Measurements from ENCODE around the gene RPTOR. TPM values are rescaled to one million over a fixed set of nuclear protein-coding genes. Genes with fewer than 3 reads are reported as not detected.

Gene RPTOR
- total RNA-seq, 1 donor from 2014 or later, result 18.8 TPM

GRCh38 chr17:80913928-80914821, 369.5 kb downstream of the RPTOR start:
- ATAC-seq (peak; percentile 83), DNase-seq (ENCODE audit: low spot score) (peak; percentile 74)

- ATAC-seq (no peak), DNase-seq (ENCODE audit: low spot score) (no peak)
These were observed 371.6 kb downstream of the RPTOR start for GRCh38 chr17:80916246-80916645.

GRCh38 chr17:80917716-80918560, 373.3 kb downstream of the RPTOR start:
- DNase-seq (ENCODE audit: low spot score), result no peak
- ATAC-seq, result no peak

DNA sequence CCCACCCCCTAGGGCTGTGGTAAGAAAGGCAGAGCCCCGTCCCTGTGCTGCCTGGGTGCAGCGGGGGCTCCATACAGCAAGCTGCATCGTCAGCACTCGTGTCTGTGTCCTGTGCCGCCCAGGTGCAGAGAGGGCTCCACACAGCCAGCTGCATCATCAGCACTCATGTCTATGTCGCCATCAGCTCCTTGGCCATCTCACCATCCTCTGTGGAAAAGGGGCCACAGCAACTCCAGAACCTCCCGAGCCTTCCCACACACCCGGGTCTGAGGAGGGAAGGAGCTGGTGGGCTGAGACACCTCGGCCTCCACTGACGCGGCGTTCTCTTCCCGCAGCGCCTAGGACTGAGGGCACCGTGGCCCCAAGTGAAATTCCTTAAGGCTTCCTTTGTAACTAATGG, 374.1 kb downstream of the RPTOR start:
- ATAC-seq (no peak), DNase-seq (ENCODE audit: low spot score) (no peak)

GRCh38 chr17:80919331-80920311, 375.0 kb downstream of the RPTOR start:
- ATAC-seq, result no peak
- DNase-seq (ENCODE audit: low spot score), result no peak

GRCh38 chr17:80920441-80920840, 375.8 kb downstream of the RPTOR start:
- no peak for ATAC-seq
- DNase-seq (ENCODE audit: low spot score), result no peak

DNA sequence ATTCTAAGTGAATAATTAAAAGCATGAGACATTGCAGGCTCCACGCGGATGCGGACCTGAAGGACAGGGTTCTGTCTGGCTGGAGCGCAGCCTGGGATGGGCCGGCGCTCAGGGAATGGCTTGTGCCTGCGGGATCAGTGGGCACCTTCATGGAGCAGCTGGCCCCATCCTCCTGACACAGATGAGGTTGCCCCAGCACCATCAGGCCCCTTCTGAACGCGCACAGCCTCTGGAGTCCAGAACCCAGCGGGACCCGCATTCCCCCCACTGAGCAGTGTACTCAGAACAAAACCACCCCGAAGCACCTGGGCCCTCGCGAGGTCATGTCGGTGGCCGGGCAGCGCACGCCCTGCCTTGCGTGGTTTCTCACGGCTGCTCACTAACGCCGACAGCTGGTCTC, 376.5 kb downstream of the RPTOR start:
- DNase-seq (ENCODE audit: low spot score) (no peak), ATAC-seq (no peak)

GRCh38 chr17:80921741-80922579, 377.3 kb downstream of the RPTOR start:
- no peak for DNase-seq (ENCODE audit: low spot score)
- no peak for ATAC-seq

DNA sequence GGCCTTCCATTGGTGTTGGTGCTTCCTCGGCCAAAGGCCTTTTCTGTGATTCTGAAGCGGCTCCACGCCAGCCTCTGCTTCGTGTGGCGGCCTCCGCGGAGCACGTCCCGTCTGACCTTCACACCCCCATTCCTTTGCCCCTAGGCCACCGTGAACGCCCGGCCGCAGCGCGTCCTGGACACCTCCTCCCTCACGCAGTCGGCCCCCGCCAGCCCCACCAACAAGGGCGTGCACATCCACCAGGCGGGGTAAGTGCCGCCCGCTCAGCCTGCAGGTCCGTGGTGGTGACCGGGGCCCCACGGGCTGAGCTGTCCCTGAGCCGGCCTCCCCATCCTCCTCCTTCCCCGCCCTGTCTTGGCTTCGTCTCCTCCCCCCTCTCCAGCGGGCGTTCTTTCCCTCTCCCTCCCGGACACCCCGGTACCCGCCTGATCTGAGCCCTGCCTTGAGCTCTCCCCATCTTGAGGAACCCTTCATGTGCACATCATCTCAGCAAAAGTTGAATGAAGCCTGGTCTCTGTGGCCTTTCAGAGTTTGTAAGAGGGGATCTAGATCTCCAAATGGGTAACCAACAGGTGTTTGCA, 378.0 kb downstream of the RPTOR start:
- DNase-seq (ENCODE audit: low spot score), result no peak

GRCh38 chr17:80923211-80924110, 378.8 kb downstream of the RPTOR start:
- ATAC-seq, result no peak
- no peak for DNase-seq (ENCODE audit: low spot score)

More for the DNA sequence above, 378.0 kb downstream of the RPTOR start:
- ATAC-seq, result no peak

DNA sequence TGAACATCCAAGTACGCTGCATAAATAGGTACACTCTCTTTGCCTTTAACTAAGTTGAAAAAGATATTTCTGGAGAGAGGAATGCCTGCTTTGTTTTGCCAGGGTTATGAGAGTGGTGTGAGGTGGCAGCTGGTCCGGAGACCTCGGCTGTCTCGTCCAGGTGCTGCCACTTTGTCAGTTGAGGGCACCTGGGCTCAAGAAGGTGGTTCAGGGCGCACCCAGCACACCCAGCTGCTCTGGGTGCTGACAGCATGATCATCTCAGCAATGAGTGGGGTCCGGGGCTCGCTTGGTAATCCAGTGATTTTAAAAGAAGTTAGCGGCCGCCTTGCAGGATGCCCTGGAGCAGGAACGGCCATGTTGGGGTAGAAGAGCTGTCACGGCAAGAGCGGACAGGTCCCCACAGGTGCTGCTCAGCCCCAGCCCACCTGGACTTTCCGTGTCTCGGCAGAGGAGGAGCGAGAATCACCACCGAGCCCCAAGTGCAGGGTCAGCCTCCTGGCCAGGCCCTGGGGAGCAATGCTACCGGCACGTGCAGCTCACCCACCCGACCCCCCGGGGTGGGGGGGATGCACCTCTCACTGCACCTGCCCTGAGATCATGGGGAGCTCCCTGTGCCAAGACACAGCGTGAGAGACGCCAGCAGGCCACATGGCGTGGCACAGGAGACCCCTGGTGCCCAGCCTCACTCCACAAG, 379.6 kb downstream of the RPTOR start:
- no peak for ATAC-seq
- no peak for DNase-seq (ENCODE audit: low spot score)

- DNase-seq (ENCODE audit: low spot score) (no peak), ATAC-seq (no peak)
These were observed 380.4 kb downstream of the RPTOR start for GRCh38 chr17:80924807-80925610.

- no peak for DNase-seq (ENCODE audit: low spot score)
- no peak for ATAC-seq
These were observed 381.2 kb downstream of the RPTOR start for GRCh38 chr17:80925688-80926335.

- DNase-seq (ENCODE audit: low spot score), result no peak
- no peak for ATAC-seq
These were observed 382.1 kb downstream of the RPTOR start for GRCh38 chr17:80926591-80927250.

DNA sequence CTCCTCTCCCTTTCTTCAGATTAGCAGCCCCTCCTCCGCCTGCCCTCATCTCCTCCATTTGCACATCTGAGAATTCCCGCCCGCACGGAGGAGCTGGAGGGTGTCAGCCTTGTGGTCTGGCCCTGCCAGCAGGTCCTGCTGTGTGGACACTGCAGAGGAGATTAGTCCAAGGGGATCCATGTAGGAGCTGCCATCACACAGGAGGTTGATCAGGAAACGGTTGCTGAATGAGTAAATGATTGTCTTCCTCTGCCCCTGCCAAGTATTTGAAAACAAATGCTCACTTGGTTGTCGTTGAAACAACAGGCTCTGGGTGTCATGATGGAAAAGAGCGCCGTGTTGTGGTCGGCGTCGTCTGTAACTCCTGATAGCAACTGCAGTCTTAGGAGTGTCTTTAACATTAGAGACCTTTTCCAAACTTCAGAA, 383.2 kb downstream of the RPTOR start:
- ATAC-seq, result peak; percentile 15
- DNase-seq (ENCODE audit: low spot score), result no peak

DNA sequence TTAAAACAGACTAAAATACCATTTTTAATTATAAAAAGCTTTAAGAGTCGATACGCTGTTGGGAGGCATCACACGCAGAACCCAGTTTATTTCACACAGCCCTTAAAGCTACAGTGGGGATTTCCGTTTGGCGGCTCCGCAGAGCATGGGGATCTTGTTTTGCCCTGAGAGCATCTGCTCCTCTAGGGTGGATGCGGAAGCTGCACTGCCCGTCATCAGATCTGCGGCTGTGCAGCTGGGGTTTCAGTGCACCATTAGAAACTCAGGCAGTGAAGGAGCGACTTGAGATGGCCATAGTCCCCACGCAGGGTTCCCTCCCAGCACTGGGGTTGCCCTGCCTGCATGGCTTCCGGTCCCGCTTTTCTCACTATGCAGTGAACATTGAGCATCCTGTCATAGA, 384.8 kb downstream of the RPTOR start:
- no peak for DNase-seq (ENCODE audit: low spot score)
- no peak for ATAC-seq
